Ishikawa (cell line): ENCODE results near the gene CHST11.

Source experiments
- CEBPB ChIP-seq: IDR thresholded peaks from 2 replicates; pipeline ENCODE4 v1.6.1; 2012
- EGR1 ChIP-seq: IDR thresholded peaks from 2 replicates; pipeline ENCODE4 v1.6.1; 2012
- EP300 ChIP-seq: IDR thresholded peaks from 2 replicates; pipeline ENCODE4 v1.6.1; 2012; ENCODE audit warnings: borderline replicate concordance
- RAD21 ChIP-seq: IDR thresholded peaks from 2 replicates; pipeline ENCODE4 v1.6.1; 2012; ENCODE audit warnings: low read depth
- YY1 ChIP-seq: IDR thresholded peaks from 2 replicates; pipeline ENCODE4 v1.6.1; 2012; ENCODE audit warnings: low read depth
- TF ChIP-seq, protein P1 (sequence below): IDR thresholded peaks from 2 replicates; pipeline ENCODE4 v1.6.1; 2012
- TF ChIP-seq, protein P2 (sequence below): IDR thresholded peaks from 2 replicates; pipeline ENCODE4 v1.6.1; 2012
- TF ChIP-seq, protein P3 (sequence below): IDR thresholded peaks from 2 replicates; pipeline ENCODE4 v1.6.1; 2012; ENCODE audit warnings: low read depth, mild to moderate bottlenecking

DNA sequence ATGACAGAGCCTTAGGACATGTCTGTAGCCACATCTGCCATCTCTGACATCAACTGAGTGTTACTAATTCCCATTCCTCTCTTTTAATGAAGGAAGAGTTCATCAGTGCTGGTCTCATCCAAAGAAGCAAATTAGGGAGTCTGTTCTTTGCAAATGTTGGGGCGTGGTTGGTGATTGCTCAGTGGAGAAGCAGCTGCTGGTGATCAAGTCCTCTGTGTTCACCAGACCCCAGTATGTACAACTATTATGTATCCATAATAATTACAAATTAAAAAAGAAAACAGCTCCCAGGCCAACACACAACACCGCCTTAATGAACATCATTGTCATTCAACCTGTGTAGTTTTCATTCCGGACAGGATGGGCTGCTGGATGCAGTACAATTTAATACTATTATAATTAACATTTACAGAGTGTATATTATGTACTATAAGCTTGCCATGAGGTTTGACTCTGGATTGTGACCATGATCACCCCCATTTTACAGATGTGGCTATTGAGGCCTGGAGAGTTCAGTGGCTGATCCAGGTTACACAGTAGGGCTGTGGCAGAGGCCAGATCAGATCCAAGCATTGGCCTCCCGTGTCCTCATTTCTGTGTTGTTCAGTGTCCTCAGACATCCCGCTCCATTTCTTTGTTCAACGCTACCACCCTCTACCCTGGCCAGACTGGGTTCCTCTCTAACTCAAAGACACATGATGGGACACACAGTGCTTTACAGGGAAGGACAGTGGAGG, 179.0 kb downstream of the CHST11 start:
- TF ChIP-seq, protein P1, sequence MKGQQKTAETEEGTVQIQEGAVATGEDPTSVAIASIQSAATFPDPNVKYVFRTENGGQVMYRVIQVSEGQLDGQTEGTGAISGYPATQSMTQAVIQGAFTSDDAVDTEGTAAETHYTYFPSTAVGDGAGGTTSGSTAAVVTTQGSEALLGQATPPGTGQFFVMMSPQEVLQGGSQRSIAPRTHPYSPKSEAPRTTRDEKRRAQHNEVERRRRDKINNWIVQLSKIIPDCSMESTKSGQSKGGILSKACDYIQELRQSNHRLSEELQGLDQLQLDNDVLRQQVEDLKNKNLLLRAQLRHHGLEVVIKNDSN = no peak
- TF ChIP-seq YY1 = no peak
- no peak for TF ChIP-seq EGR1
- no peak for TF ChIP-seq CEBPB
- TF ChIP-seq RAD21 = no peak
- TF ChIP-seq, protein P2, sequence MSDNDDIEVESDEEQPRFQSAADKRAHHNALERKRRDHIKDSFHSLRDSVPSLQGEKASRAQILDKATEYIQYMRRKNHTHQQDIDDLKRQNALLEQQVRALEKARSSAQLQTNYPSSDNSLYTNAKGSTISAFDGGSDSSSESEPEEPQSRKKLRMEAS = no peak
- TF ChIP-seq EP300 = no peak
- TF ChIP-seq, protein P3, sequence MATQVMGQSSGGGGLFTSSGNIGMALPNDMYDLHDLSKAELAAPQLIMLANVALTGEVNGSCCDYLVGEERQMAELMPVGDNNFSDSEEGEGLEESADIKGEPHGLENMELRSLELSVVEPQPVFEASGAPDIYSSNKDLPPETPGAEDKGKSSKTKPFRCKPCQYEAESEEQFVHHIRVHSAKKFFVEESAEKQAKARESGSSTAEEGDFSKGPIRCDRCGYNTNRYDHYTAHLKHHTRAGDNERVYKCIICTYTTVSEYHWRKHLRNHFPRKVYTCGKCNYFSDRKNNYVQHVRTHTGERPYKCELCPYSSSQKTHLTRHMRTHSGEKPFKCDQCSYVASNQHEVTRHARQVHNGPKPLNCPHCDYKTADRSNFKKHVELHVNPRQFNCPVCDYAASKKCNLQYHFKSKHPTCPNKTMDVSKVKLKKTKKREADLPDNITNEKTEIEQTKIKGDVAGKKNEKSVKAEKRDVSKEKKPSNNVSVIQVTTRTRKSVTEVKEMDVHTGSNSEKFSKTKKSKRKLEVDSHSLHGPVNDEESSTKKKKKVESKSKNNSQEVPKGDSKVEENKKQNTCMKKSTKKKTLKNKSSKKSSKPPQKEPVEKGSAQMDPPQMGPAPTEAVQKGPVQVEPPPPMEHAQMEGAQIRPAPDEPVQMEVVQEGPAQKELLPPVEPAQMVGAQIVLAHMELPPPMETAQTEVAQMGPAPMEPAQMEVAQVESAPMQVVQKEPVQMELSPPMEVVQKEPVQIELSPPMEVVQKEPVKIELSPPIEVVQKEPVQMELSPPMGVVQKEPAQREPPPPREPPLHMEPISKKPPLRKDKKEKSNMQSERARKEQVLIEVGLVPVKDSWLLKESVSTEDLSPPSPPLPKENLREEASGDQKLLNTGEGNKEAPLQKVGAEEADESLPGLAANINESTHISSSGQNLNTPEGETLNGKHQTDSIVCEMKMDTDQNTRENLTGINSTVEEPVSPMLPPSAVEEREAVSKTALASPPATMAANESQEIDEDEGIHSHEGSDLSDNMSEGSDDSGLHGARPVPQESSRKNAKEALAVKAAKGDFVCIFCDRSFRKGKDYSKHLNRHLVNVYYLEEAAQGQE = no peak
